Neuronal stem cell (in vitro differentiated cells): Measurements from ENCODE around the gene IFT80. TPM values are rescaled to one million over a fixed set of nuclear protein-coding genes. Genes with fewer than 3 reads are reported as not detected.

Experiments used
- DNase-seq: peaks from one replicate; pipeline ENCODE4 v3.0.0-alpha.2; 2013; ENCODE audit warnings: low spot score
- H2AFZ ChIP-seq: one replicate; pipeline ENCODE4 v1.6.1; 2013; ENCODE audit warnings: mild to moderate bottlenecking, low read length, inconsistent platforms
- H2AK5ac ChIP-seq: 2 replicates; pipeline ENCODE4 v1.6.1; 2013; ENCODE audit warnings: low read depth, mild to moderate bottlenecking, inconsistent platforms, low read length, moderate library complexity, mixed read lengths
- H2BK120ac ChIP-seq: 2 replicates; pipeline ENCODE4 v1.6.1; 2013; ENCODE audit warnings: low read depth, mild to moderate bottlenecking, inconsistent platforms, low read length, moderate library complexity, mixed read lengths
- H2BK12ac ChIP-seq: one replicate; pipeline ENCODE4 v1.6.1; 2013; ENCODE audit warnings: low read length, inconsistent platforms
- H2BK15ac ChIP-seq: 2 replicates; pipeline ENCODE4 v1.6.1; 2013; ENCODE audit warnings: mild to moderate bottlenecking, low read length, inconsistent platforms, mixed read lengths
- H2BK5ac ChIP-seq: one replicate; pipeline ENCODE4 v1.6.1; 2013; ENCODE audit warnings: inconsistent platforms, mild to moderate bottlenecking, low read length, moderate library complexity
- H3K14ac ChIP-seq: one replicate; pipeline ENCODE4 v1.6.1; 2013; ENCODE audit warnings: low read length, inconsistent platforms
- H3K18ac ChIP-seq: 2 replicates; pipeline ENCODE4 v1.6.1; 2013; ENCODE audit warnings: low read length, inconsistent platforms
- H3K23ac ChIP-seq: 2 replicates; pipeline ENCODE4 v1.6.1; 2013; ENCODE audit warnings: low read depth, mild to moderate bottlenecking, mixed read lengths, low read length, inconsistent platforms; ENCODE audit not compliant: poor library complexity
- H3K27ac ChIP-seq: replicated peaks from 3 replicates; pipeline ENCODE4 v1.5.1; 2013; ENCODE audit warnings: low read length, inconsistent platforms
- H3K27me3 ChIP-seq, 3 experiments: 2 replicates each; pipeline ENCODE4 v1.6.1; 2013; ENCODE audit warnings: low read length in 3 of 3, mild to moderate bottlenecking in 2 of 3, inconsistent platforms in 1 of 3, low read depth in 1 of 3, mixed read lengths in 1 of 3, moderate library complexity in 1 of 3; ENCODE audit not compliant: control insufficient read depth in 3 of 3, insufficient read depth in 3 of 3
- H3K36me3 ChIP-seq, 2 donors: replicated peaks in 1 of 2; 2 replicates each; pipeline ENCODE4 v1.6.1; 2013; ENCODE audit warnings: low read length in 2 of 2; ENCODE audit not compliant: control insufficient read depth in 2 of 2, insufficient read depth in 2 of 2
- H3K4ac ChIP-seq: 2 replicates; pipeline ENCODE4 v1.6.1; 2013; ENCODE audit warnings: inconsistent platforms, mild to moderate bottlenecking, low read length, moderate library complexity
- H3K4me1 ChIP-seq, 2 donors: 1 replicate in 1 of 2; 2 replicates in 1 of 2; pipeline ENCODE4 v1.6.1; 2013; ENCODE audit warnings: low read length in 2 of 2, low read depth in 1 of 2; ENCODE audit not compliant: control insufficient read depth in 2 of 2, insufficient read depth in 1 of 2
- H3K4me2 ChIP-seq: one replicate; pipeline ENCODE4 v1.6.1; 2013; ENCODE audit warnings: mild to moderate bottlenecking, low read length, inconsistent platforms; ENCODE audit not compliant: insufficient read depth, poor library complexity, severe bottlenecking
- H3K4me3 ChIP-seq, 2 donors: 2 replicates each; pipeline ENCODE4 v1.5.1; 2013; ENCODE audit warnings: low read length in 2 of 2, mild to moderate bottlenecking in 2 of 2, inconsistent platforms in 1 of 2, moderate library complexity in 1 of 2
- H3K79me1 ChIP-seq: one replicate; pipeline ENCODE4 v1.6.1; 2013; ENCODE audit warnings: low read depth, mild to moderate bottlenecking, inconsistent platforms, low read length, moderate library complexity
- H3K9ac ChIP-seq: one replicate; pipeline ENCODE4 v1.6.1; 2013; ENCODE audit warnings: mild to moderate bottlenecking, low read depth, low read length, inconsistent platforms; ENCODE audit not compliant: poor library complexity
- H3K9me3 ChIP-seq, 2 donors: replicated peaks in 1 of 2; 2 replicates each; pipeline versions ENCODE3 to v1.6.1; 2013; ENCODE audit warnings: low read length in 2 of 2, mild to moderate bottlenecking in 2 of 2, inconsistent platforms in 1 of 2, low read depth in 1 of 2, mixed read lengths in 1 of 2, moderate library complexity in 1 of 2; ENCODE audit not compliant: control insufficient read depth in 2 of 2, insufficient read depth in 1 of 2
- H4K8ac ChIP-seq: one replicate; pipeline ENCODE4 v1.6.1; 2013; ENCODE audit warnings: low read depth, mild to moderate bottlenecking, inconsistent platforms, low read length, moderate library complexity
- H4K91ac ChIP-seq: one replicate; pipeline ENCODE4 v1.6.1; 2013; ENCODE audit warnings: low read length, low read depth, mild to moderate bottlenecking, inconsistent platforms; ENCODE audit not compliant: poor library complexity
- WGBS, 2 donors: extraction: QIAGEN DNeasy Blood & Tissue Kit; methylation state at CpG; one replicate each; pipeline ENCODE4 v1.1.7; 2013; ENCODE audit warnings: missing lambda C conversion rate in 2 of 2, mixed read lengths in 1 of 2; ENCODE audit not compliant: insufficient read length in 2 of 2, insufficient replicate concordance in 1 of 2; ENCODE audit errors: extremely low coverage in 2 of 2; 5-methylcytosine and 5-hydroxymethylcytosine counted together
- polyA plus RNA-seq, 2 experiments: library from polyadenylated mRNA; stranded (reverse); fragments of 200-250 nt; gene quantifications; one replicate each; pipeline ENCODE4 v1.2.3, GENCODE V29; 2013

Gene IFT80
- 23.8 TPM for polyA plus RNA-seq (2013, experiment 1 of 2)
- 24.0 TPM for polyA plus RNA-seq (2013, experiment 2 of 2)

- peak within 1 kb of the TSS; percentile 95 for H3K18ac ChIP-seq
- peak within 1 kb of the TSS; percentile 69 to 97 for H3K4me3 ChIP-seq
- peak within 1 kb of the TSS; percentile 87 for H2BK120ac ChIP-seq
- H3K9me3 ChIP-seq, result no peaks in the 10 kb centered on the region
- peak within 1 kb of the TSS; percentile 84 for H2BK12ac ChIP-seq
- peak within 1 kb of the TSS; percentile 97 for H3K9ac ChIP-seq
- peak within 1 kb of the TSS; percentile 85 for H2AFZ ChIP-seq
- no peak within 1 kb of the TSS for H4K8ac ChIP-seq
- peaks cover 0 to 37% of the 10 kb centered on the region in 2 donors for H3K36me3 ChIP-seq
- H3K4me2 ChIP-seq, result peak within 1 kb of the TSS; percentile 66
- peak; percentile 94 for DNase-seq
- peak within 1 kb of the TSS; percentile 53 for H3K4ac ChIP-seq
- peak within 1 kb of the TSS; percentile 91 for H3K23ac ChIP-seq
- H4K91ac ChIP-seq, result no peak within 1 kb of the TSS
- WGBS, 2 donors, result no CpG with 5 or more reads among the region's 63 CpGs
- peaks cover 5% of the 10 kb centered on the region for H3K79me1 ChIP-seq
- H2BK5ac ChIP-seq, result peak within 1 kb of the TSS; percentile 98
- H3K14ac ChIP-seq, result peak within 1 kb of the TSS; percentile 92
- peak within 1 kb of the TSS; percentile 30 for H2BK15ac ChIP-seq
- H3K27ac ChIP-seq, result peak within 1 kb of the TSS; percentile 97
- no peaks in the 10 kb centered on the region for H3K27me3 ChIP-seq
- H3K4me1 ChIP-seq, result peaks cover 2 to 6% of the 10 kb centered on the region in 2 donors
- H2AK5ac ChIP-seq, result peak within 1 kb of the TSS; percentile 90
Measured at GRCh38 chr3:160399125-160400029, at the start of gene IFT80, which contains the start of gene SMC4. IFT80 (minus strand) TSS chr3:160399225; CDS start chr3:160384600, 14,625 bp downstream. SMC4 (plus strand) TSS chr3:160399650; CDS start chr3:160400827, 1,177 bp downstream.

- no peak overlapping the region for H4K91ac ChIP-seq
- no peak overlapping the region for H2BK120ac ChIP-seq
- no peak overlapping the region for H4K8ac ChIP-seq
- H3K27me3 ChIP-seq, result peaks cover 0 to 27% (median 0%) of the 10 kb centered on the region in 3 experiments
- no peak overlapping the region for H3K27ac ChIP-seq
- no peak overlapping the region for H3K4me3 ChIP-seq
- H3K14ac ChIP-seq, result no peak overlapping the region
- H2BK15ac ChIP-seq, result no peak overlapping the region
- no peak overlapping the region for H2AFZ ChIP-seq
- H3K23ac ChIP-seq, result no peak overlapping the region
- peaks cover 2% of the 10 kb centered on the region for H3K79me1 ChIP-seq
- no CpG with 5 or more reads among the region's 3 CpGs for WGBS, 2 donors
- H3K36me3 ChIP-seq, result peaks cover 0 to 7% of the 10 kb centered on the region in 2 donors
- no peak overlapping the region for H2BK5ac ChIP-seq
- DNase-seq, result no peak
- H3K9ac ChIP-seq, result no peak overlapping the region
- peaks cover 0 to 8% of the 10 kb centered on the region in 2 donors for H3K4me1 ChIP-seq
- peaks cover 0 to 2% of the 10 kb centered on the region in 2 donors for H3K9me3 ChIP-seq
- no peak overlapping the region for H3K4me2 ChIP-seq
- no peak overlapping the region for H2BK12ac ChIP-seq
- no peak overlapping the region for H3K4ac ChIP-seq
- H2AK5ac ChIP-seq, result no peak overlapping the region
- no peak overlapping the region for H3K18ac ChIP-seq
Measured at GRCh38 chr3:160447544-160447943, 48.5 kb upstream of the IFT80 start.

GRCh38 chr3:160446522-160447056 lies 47.6 kb upstream of the IFT80 start:
- Histone ChIP-seq H2AK5ac (no peak overlapping the region), H3K4ac (no peak overlapping the region), H3K14ac (no peak overlapping the region), H3K9ac (no peak overlapping the region), H3K4me3 (no peak overlapping the region), H3K36me3 (peaks cover 0 to 9% of the 10 kb centered on the region in 2 donors), H4K91ac (no peak overlapping the region), H3K27ac (no peak overlapping the region), H3K18ac (no peak overlapping the region), H4K8ac (no peak overlapping the region), H2BK12ac (peak overlapping the region; percentile 19), H3K4me2 (peak overlapping the region; percentile 25), H2BK120ac (no peak overlapping the region), H2BK5ac (no peak overlapping the region), H2AFZ (no peak overlapping the region), H2BK15ac (no peak overlapping the region), H3K4me1 (peaks cover 0 to 8% of the 10 kb centered on the region in 2 donors), H3K27me3 (peaks cover 0 to 27% (median 0%) of the 10 kb centered on the region in 3 experiments), H3K79me1 (peaks cover 2% of the 10 kb centered on the region), H3K9me3 (peaks cover 0 to 2% of the 10 kb centered on the region in 2 donors), H3K23ac (no peak overlapping the region)
- no peak for DNase-seq
- no CpG with 5 or more reads among the region's 13 CpGs for WGBS, 2 donors

GRCh38 chr3:160445854-160446253 lies 46.8 kb upstream of the IFT80 start:
- Histone ChIP-seq H3K4me2 (no peak overlapping the region), H2BK5ac (no peak overlapping the region), H3K79me1 (peaks cover 2% of the 10 kb centered on the region), H3K4ac (no peak overlapping the region), H3K4me1 (peaks cover 0 to 8% of the 10 kb centered on the region in 2 donors), H2BK120ac (no peak overlapping the region), H4K91ac (no peak overlapping the region), H2BK12ac (no peak overlapping the region), H2BK15ac (no peak overlapping the region), H2AK5ac (no peak overlapping the region), H3K18ac (no peak overlapping the region), H3K36me3 (peaks cover 0 to 9% of the 10 kb centered on the region in 2 donors), H3K4me3 (no peak overlapping the region), H4K8ac (no peak overlapping the region), H3K27ac (no peak overlapping the region), H3K27me3 (peaks cover 0 to 27% (median 0%) of the 10 kb centered on the region in 3 experiments), H3K23ac (no peak overlapping the region), H2AFZ (no peak overlapping the region), H3K14ac (no peak overlapping the region), H3K9me3 (peaks cover 0 to 2% of the 10 kb centered on the region in 2 donors), H3K9ac (no peak overlapping the region)
- WGBS, 2 donors, result no CpG with 5 or more reads among the region's 1 CpG
- no peak for DNase-seq
